Measurements from ENCODE around the gene HAUS7.
A peak's percentile ranks its signal among the peaks of the same experiment; 100 is the strongest.

Gene HAUS7

GRCh38 chrX:153476666-153477363 lies 6.4 kb upstream of the HAUS7 start:
- DNase-seq (ENCODE audit: low read depth): no peak

- DNase-seq (ENCODE audit: low read depth): no peak
Observed at GRCh38 chrX:153475751-153476281, 5.4 kb upstream of the HAUS7 start.

GRCh38 chrX:153475271-153475670 lies 4.9 kb upstream of the HAUS7 start:
- DNase-seq (ENCODE audit: low read depth): no peak

- no peak for DNase-seq (ENCODE audit: low read depth)
Observed at GRCh38 chrX:153474718-153475117, 4.3 kb upstream of the HAUS7 start.

- DNase-seq (ENCODE audit: low read depth): no peak
Observed at GRCh38 chrX:153474266-153474665, 3.9 kb upstream of the HAUS7 start.

- DNase-seq (ENCODE audit: low read depth): no peak
Observed at GRCh38 chrX:153473126-153473525, 2.8 kb upstream of the HAUS7 start.

- no peak for DNase-seq (ENCODE audit: low read depth)
Observed at GRCh38 chrX:153471663-153472280, 1.4 kb upstream of the HAUS7 start.

GRCh38 chrX:153469811-153470410 lies 465 bp downstream of the HAUS7 start:
- DNase-seq (ENCODE audit: low read depth): no peak

- DNase-seq (ENCODE audit: low read depth): no peak
Observed at GRCh38 chrX:153468008-153468580, 2.3 kb downstream of the HAUS7 start.

GRCh38 chrX:153465691-153466380 lies 4.5 kb downstream of the HAUS7 start:
- DNase-seq (ENCODE audit: low read depth): no peak

GRCh38 chrX:153464116-153464515 lies 6.3 kb downstream of the HAUS7 start:
- DNase-seq (ENCODE audit: low read depth): no peak

GRCh38 chrX:153463556-153463955 lies 6.8 kb downstream of the HAUS7 start:
- DNase-seq (ENCODE audit: low read depth): no peak

- DNase-seq (ENCODE audit: low read depth): no peak
Observed at GRCh38 chrX:153463031-153463430, 7.3 kb downstream of the HAUS7 start.

- no peak for DNase-seq (ENCODE audit: low read depth)
Observed at GRCh38 chrX:153462291-153462690, 8.1 kb downstream of the HAUS7 start.

- peak; percentile 27 for DNase-seq (ENCODE audit: low read depth)
Observed at GRCh38 chrX:153460826-153461225, 9.6 kb downstream of the HAUS7 start.

- DNase-seq (ENCODE audit: low read depth): no peak
Observed at GRCh38 chrX:153459986-153460385, 10.4 kb downstream of the HAUS7 start.

GRCh38 chrX:153458476-153458875 lies 11.9 kb downstream of the HAUS7 start:
- no peak for DNase-seq (ENCODE audit: low read depth)

- no peak for DNase-seq (ENCODE audit: low read depth)
Observed at GRCh38 chrX:153457827-153458466, 12.4 kb downstream of the HAUS7 start.

GRCh38 chrX:153457136-153457825 lies 13.1 kb downstream of the HAUS7 start:
- DNase-seq (ENCODE audit: low read depth): no peak

- no peak for DNase-seq (ENCODE audit: low read depth)
Observed at GRCh38 chrX:153456704-153457103, 13.7 kb downstream of the HAUS7 start.

- no peak for DNase-seq (ENCODE audit: low read depth)
Observed at GRCh38 chrX:153456161-153456560, 14.2 kb downstream of the HAUS7 start.
